Heart left ventricle (tissue), 13 donors: Measurements from ENCODE around the gene FCRL2.

ENCODE experiments used
- CTCF ChIP-seq, 12 donors: fragments of 200-600 bp; sonication (generic) in 4 of 12; IDR thresholded peaks; one replicate each; pipeline versions ENCODE4 v1.5.0 to v1.8.0; 2018 to 2022; ENCODE audit warnings: antibody characterized with exemption in 12 of 12, mild to moderate bottlenecking in 5 of 12
- POLR2A ChIP-seq, 2 donors: fragments of 450-650 bp; IDR thresholded peaks; one replicate each; pipeline ENCODE4 v1.6.1; 2017; ENCODE audit warnings: antibody characterized with exemption in 2 of 2, mild to moderate bottlenecking in 2 of 2, moderate library complexity in 2 of 2
- donor health status: ischemic (EF 13 %, LVEDD 7.1; RV severe dilation, severe dysfunction).
- donor health status: DM: no; HTN: yes; CAD: no.
- donor health status: DM: no; HTN: no; CAD: no.
- donor health status: ischemic (EF 25% LVEDD 6.9; RV normal size, moderate dysfunction).
- donor health status: ischemic (EF 25% LVEDD 5.7; RV mildly dilated, moderate dysfunction).
- donor health status: ischemic (EF 35%, LVEDD 5.7; RV mildly dilated, moderate dysfunction).
- donor health status: nonischemic (EF 11% LVEDD 7.7; RV severe dilation, severe dysfunction).
- donor health status: DM: yes; HTN: yes; CAD: no.
- donor health status: PGD.
- donor health status: ischemic (EF 29% LVEDD 5.4; RV normal size, mild dysfunction).
- donor health status: nonischemic (EF 23%, LVEDD 6.1; RV moderate dilation, normal function).

- TF ChIP-seq CTCF (IDR thresholded peaks at IDR 0.05), result no peak
- no peak for TF ChIP-seq POLR2A (IDR thresholded peaks at IDR 0.05)
These were observed at the start of gene FCRL2 for GRCh38 chr1:157776971-157777391.
